ENCODE results near the gene CDK19. TPM values are rescaled to one million over a fixed set of nuclear protein-coding genes. Genes with fewer than 3 reads are reported as not detected.

Gene CDK19
- polyA plus RNA-seq, 1 donor (not counting 4 experiments of a cell fraction or from before 2014, with no cell fraction given): 6.4 TPM

DNA sequence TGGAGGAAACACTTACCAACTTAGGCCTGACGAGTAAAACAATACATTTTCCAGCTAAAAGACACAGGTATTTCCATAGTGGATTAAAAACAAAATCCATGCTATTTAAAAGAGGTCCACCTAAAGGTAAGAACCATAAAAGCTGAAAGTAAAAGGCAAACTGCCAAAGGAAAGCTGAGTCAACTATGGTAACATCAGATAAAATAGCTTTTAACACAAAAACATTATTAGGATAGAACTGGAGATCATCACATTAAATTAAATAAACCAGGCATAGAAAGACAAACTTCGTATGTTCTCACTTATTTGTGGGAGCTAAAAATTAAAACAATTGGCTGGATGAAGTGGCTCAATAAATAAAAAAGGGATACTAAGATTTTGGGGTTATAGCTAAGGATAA is 172.1 kb downstream of the CDK19 start:
- FAIRE-seq: no peak
- Histone ChIP-seq H3K9ac (ENCODE audit: control insufficient read depth, extremely low read depth, insufficient read depth, low read length) (no peak overlapping the region), H3K9me3 (ENCODE audit: control insufficient read depth, low read depth, low read length) (no peaks in the 10 kb centered on the region), H3K4me2 (ENCODE audit: control insufficient read depth, extremely low read depth, insufficient read depth, low read depth, low read length) (no peak overlapping the region), H3K9me1 (ENCODE audit: control insufficient read depth, extremely low read depth, insufficient read depth, low read length) (no peaks in the 10 kb centered on the region), H3K36me3 (ENCODE audit: control insufficient read depth in 2 of 2, extremely low read depth in 1 of 2, insufficient read depth in 2 of 2, low read length in 2 of 2) (no peaks in the 10 kb centered on the region), H3K27me3 (ENCODE audit: control insufficient read depth, extremely low read depth, insufficient read depth, low read length) (no peaks in the 10 kb centered on the region), H3K27ac (ENCODE audit: control insufficient read depth, insufficient read depth, low read length) (no peak overlapping the region), H4K20me1 (ENCODE audit: control insufficient read depth, extremely low read depth, insufficient read depth, low read length) (no peaks in the 10 kb centered on the region), H3K4me1 (ENCODE audit: control insufficient read depth, extremely low read depth, insufficient read depth, low read length) (no peaks in the 10 kb centered on the region), H3K4me3 (ENCODE audit: control insufficient read depth in 2 of 3, extremely low read depth in 1 of 3, insufficient read depth in 2 of 3, low read depth in 1 of 3, low read length in 3 of 3) (no peak overlapping the region), H2AFZ (ENCODE audit: control insufficient read depth, low read length) (no peak overlapping the region), H3K79me2 (ENCODE audit: control insufficient read depth, insufficient read depth, low read length) (no peaks in the 10 kb centered on the region)
- TF ChIP-seq, protein P1, sequence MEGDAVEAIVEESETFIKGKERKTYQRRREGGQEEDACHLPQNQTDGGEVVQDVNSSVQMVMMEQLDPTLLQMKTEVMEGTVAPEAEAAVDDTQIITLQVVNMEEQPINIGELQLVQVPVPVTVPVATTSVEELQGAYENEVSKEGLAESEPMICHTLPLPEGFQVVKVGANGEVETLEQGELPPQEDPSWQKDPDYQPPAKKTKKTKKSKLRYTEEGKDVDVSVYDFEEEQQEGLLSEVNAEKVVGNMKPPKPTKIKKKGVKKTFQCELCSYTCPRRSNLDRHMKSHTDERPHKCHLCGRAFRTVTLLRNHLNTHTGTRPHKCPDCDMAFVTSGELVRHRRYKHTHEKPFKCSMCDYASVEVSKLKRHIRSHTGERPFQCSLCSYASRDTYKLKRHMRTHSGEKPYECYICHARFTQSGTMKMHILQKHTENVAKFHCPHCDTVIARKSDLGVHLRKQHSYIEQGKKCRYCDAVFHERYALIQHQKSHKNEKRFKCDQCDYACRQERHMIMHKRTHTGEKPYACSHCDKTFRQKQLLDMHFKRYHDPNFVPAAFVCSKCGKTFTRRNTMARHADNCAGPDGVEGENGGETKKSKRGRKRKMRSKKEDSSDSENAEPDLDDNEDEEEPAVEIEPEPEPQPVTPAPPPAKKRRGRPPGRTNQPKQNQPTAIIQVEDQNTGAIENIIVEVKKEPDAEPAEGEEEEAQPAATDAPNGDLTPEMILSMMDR (optimal IDR thresholded peaks at IDR 0.05 in 1 of 3, IDR thresholded peaks at IDR 0.05 in 1 of 3, conservative IDR thresholded peaks at IDR 0.05 in 1 of 3; ENCODE audit: extremely low read depth in 1 of 3, insufficient read depth in 2 of 3, low read length in 3 of 3): no peak
- no peak for TF ChIP-seq EZH2 (IDR thresholded peaks at IDR 0.05; ENCODE audit: low read length)
- dilution Hi-C loops (cut with MboI; ENCODE audit: extremely low pct_ligation_motif_present, low sequenced_read_pairs): no loop called here
- DNase-seq (ENCODE audit: low read depth, low spot score): no peak

DNA sequence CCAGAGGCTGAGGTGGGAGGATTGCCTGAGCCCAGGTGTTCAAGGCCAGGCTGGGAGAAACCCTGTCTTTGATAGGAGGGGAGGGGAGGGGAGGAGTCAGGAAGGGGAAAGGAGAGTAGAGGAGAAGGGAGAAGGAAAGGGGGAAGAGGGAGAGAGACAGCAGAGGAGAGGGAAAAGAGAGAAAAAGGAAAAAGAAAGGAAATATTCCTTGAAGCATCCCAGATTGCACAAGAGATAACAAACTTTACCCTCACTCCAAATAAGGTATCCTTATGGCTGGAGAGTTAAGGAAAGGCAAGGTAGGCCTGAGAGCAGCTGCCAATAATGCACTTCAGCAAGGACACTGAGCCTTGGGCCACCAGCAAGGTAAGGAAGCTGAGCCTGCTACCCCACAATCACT is 172.6 kb downstream of the CDK19 start:
- Histone ChIP-seq H3K9me1 (ENCODE audit: control insufficient read depth, extremely low read depth, insufficient read depth, low read length) (no peaks in the 10 kb centered on the region), H3K9me3 (ENCODE audit: control insufficient read depth, low read depth, low read length) (no peaks in the 10 kb centered on the region), H3K4me2 (ENCODE audit: control insufficient read depth, extremely low read depth, insufficient read depth, low read depth, low read length) (no peak overlapping the region), H3K79me2 (ENCODE audit: control insufficient read depth, insufficient read depth, low read length) (no peaks in the 10 kb centered on the region), H3K36me3 (ENCODE audit: control insufficient read depth in 2 of 2, extremely low read depth in 1 of 2, insufficient read depth in 2 of 2, low read length in 2 of 2) (no peaks in the 10 kb centered on the region), H3K27ac (ENCODE audit: control insufficient read depth, insufficient read depth, low read length) (no peak overlapping the region), H3K4me1 (ENCODE audit: control insufficient read depth, extremely low read depth, insufficient read depth, low read length) (no peaks in the 10 kb centered on the region), H3K4me3 (ENCODE audit: control insufficient read depth in 2 of 3, extremely low read depth in 1 of 3, insufficient read depth in 2 of 3, low read depth in 1 of 3, low read length in 3 of 3) (no peak overlapping the region), H3K27me3 (ENCODE audit: control insufficient read depth, extremely low read depth, insufficient read depth, low read length) (no peaks in the 10 kb centered on the region), H2AFZ (ENCODE audit: control insufficient read depth, low read length) (no peak overlapping the region), H4K20me1 (ENCODE audit: control insufficient read depth, extremely low read depth, insufficient read depth, low read length) (no peaks in the 10 kb centered on the region), H3K9ac (ENCODE audit: control insufficient read depth, extremely low read depth, insufficient read depth, low read length) (no peak overlapping the region)
- dilution Hi-C loops (cut with MboI; ENCODE audit: extremely low pct_ligation_motif_present, low sequenced_read_pairs): no loop called here
- no peak for TF ChIP-seq EZH2 (IDR thresholded peaks at IDR 0.05; ENCODE audit: low read length)
- TF ChIP-seq, protein P1 (optimal IDR thresholded peaks at IDR 0.05 in 1 of 3, IDR thresholded peaks at IDR 0.05 in 1 of 3, conservative IDR thresholded peaks at IDR 0.05 in 1 of 3; ENCODE audit: extremely low read depth in 1 of 3, insufficient read depth in 2 of 3, low read length in 3 of 3): no peak
- FAIRE-seq (no peak), DNase-seq (ENCODE audit: low read depth, low spot score) (no peak)
